NCI-H460 (cell line): Measurements from ENCODE around the gene SH3BGRL2. TPM values are rescaled to one million over a fixed set of nuclear protein-coding genes. Genes with fewer than 3 reads are reported as not detected.
"Not testable (repeated sequence)": the region's sequence is repeated elsewhere in the genome, so short reads cannot be mapped to it uniquely, and the experiment has no call there.

Experiments used
- DNase-seq: peaks from one replicate; pipeline ENCODE4 v3.0.0-alpha.2; 2016; ENCODE audit warnings: low read depth; ENCODE audit errors: extremely low read depth
- total RNA-seq: library from RNA; depleted of rRNA; stranded (reverse); fragments of >200 nt; shearing (Covaris generic); gene quantifications from 2 replicates; pipeline ENCODE4 v1.2.3, GENCODE V29; 2014

SH3BGRL2 gene
- total RNA-seq, 1 experiment from 2014 or later: 0.32 TPM

GRCh38 chr6:79647741-79648140, 16.6 kb downstream of the SH3BGRL2 start:
- no peak for DNase-seq

- DNase-seq: no peak
Observed at GRCh38 chr6:79648328-79648727, 17.2 kb downstream of the SH3BGRL2 start.

GRCh38 chr6:79649016-79649415, 17.9 kb downstream of the SH3BGRL2 start:
- no peak for DNase-seq

GRCh38 chr6:79650950-79651349, 19.8 kb downstream of the SH3BGRL2 start:
- no peak for DNase-seq

GRCh38 chr6:79656134-79656533, 25.0 kb downstream of the SH3BGRL2 start:
- DNase-seq: no peak

GRCh38 chr6:79657238-79657637, 26.1 kb downstream of the SH3BGRL2 start:
- DNase-seq: no peak

GRCh38 chr6:79663655-79664054, 32.5 kb downstream of the SH3BGRL2 start:
- not testable (repeated sequence) for DNase-seq

- no peak for DNase-seq
Observed at GRCh38 chr6:79665725-79666551, 34.8 kb downstream of the SH3BGRL2 start.

- no peak for DNase-seq
Observed at GRCh38 chr6:79666634-79667033, 35.5 kb downstream of the SH3BGRL2 start.

GRCh38 chr6:79668381-79668780, 37.3 kb downstream of the SH3BGRL2 start:
- DNase-seq: no peak

- DNase-seq: no peak
Observed at GRCh38 chr6:79669766-79670165, 38.6 kb downstream of the SH3BGRL2 start.

- no peak for DNase-seq
Observed at GRCh38 chr6:79670789-79671188, 39.7 kb downstream of the SH3BGRL2 start.

- DNase-seq: no peak
Observed at GRCh38 chr6:79671600-79672266, 40.6 kb downstream of the SH3BGRL2 start.

- peak; percentile 13 for DNase-seq
Observed at GRCh38 chr6:79672631-79673111, 41.5 kb downstream of the SH3BGRL2 start.

- DNase-seq: no peak
Observed at GRCh38 chr6:79673947-79674346, 42.8 kb downstream of the SH3BGRL2 start.

GRCh38 chr6:79676785-79677736, 45.9 kb downstream of the SH3BGRL2 start:
- DNase-seq: no peak

- not testable (repeated sequence) for DNase-seq
Observed at GRCh38 chr6:79682682-79683081, 51.6 kb downstream of the SH3BGRL2 start.

GRCh38 chr6:79684876-79685275, 53.7 kb downstream of the SH3BGRL2 start:
- DNase-seq: no peak

GRCh38 chr6:79686707-79687309, 55.7 kb downstream of the SH3BGRL2 start:
- no peak for DNase-seq

GRCh38 chr6:79687759-79688158, 56.6 kb downstream of the SH3BGRL2 start:
- DNase-seq: no peak
